HG03280 (cell line): Measurements from ENCODE around the gene TAOK3.

Experiments
- ATAC-seq: cut with Tn5 transposase; IDR thresholded peaks from one replicate; pipeline ENCODE4 v1.9.1; 2021; ENCODE audit warnings: mild to moderate bottlenecking, moderate library complexity; ENCODE audit not compliant: unreplicated experiment

TAOK3 gene

DNA sequence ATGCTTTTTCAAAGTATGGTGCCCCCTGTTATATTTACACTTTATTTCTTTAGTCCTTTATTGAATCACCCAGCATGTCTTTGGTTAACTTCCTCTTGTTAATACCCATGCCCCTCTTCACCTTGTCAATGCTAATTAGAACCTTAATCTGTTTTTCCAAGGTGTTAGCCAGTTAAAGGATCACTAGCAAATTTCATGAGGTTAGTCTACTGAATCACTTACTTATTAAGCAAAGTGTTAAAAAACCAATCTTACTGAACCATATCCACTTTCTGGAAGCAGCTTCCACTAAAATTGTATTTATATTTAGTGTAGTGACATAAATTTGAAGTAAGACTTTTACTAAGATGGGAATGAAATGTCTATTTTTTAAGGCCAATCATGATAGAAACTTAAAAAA lies 27.9 kb downstream of the TAOK3 start:
- ATAC-seq, result no peak

DNA sequence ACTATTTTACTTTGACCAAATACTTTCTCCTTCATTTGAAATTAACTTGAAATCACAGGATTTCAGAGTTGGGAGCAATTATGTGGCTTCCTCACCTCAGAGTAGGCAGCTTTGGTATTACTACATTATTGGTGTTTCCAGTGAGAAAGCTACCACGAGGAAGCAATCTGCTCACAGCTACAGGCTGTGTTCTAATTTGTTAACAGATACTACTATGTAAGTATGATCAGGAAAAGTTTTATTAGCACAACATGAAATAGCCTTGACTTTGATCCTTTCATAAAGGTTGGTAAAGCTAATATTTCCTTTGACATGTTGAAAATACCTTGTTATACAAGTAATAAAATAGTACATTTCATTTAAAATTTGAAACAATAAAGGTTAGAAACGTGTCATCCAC lies 30.6 kb downstream of the TAOK3 start:
- ATAC-seq, result no peak

DNA sequence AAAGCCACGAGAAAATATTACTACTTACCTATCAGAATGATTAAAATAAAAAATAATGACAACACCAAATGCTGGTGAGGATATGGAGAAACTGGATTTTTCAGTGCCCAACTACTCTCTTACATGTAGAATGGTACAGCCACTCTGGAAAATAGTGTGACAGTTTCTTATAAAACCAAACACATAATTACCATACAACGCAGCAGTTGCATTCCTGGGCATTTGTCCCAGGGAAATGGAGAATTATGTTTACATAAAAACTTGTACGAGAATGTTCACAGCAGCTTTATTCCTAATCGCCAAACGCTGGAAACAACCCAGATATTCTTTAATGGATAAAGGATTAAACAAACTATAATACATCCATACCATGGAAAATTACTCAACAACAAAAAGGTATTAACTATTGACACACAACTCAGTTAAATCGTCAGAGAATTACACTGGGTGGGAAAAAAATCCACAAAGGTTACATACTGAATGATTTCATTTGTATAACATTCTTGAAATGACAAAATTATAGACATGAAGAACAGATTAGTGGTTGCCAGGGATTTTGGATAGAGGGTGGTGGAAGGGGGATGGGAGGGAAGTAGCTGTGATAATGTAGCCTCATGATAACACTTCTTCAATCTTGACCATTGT lies 35.4 kb downstream of the TAOK3 start:
- ATAC-seq, result no peak

DNA sequence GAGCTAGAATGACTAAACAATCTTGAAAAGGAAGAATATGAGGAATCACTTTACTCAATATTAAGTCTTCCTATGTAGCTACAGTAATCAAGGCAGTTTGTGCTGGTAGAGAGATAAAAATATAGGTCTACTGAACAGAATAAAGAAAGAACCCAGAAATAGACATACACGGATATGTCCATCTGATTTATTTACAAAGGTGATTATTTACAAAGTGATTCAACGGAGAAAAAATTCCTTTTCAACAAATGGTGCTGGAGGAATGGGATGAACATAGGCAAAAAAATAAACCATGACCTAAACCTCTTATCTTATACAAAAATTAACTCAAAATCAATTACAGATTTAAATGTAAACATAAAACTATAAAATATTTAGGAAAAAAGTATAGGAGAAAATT lies 36.6 kb downstream of the TAOK3 start:
- ATAC-seq, result no peak

DNA sequence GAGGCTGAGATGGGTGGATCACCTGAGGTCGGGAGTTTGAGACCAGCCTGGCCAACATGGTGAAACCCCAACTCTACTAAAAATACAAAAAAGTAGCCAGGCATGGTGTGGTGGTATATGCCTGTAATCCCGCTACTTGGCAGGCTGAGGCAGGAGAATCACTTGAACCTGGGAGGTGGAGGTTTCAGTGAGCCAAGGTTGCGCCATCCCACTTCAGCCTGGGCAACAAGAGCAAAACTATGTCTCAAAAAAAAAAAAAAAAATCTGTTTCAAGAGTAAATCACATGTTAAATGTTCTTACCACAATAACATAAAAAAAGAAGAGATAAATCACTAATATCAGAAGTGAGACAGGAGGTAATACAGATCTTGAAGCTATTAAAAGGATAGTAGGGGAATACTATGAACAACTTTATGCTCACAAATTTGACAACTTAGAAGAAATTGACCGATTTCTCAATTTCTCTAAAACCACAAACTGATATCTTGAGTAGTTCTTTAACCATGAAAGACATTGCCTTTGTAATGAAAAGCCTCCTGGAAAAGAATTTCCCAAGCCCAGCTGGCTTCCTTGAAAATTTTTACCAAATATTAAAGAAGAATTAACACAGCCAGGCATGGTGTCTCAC lies 37.7 kb downstream of the TAOK3 start:
- no peak for ATAC-seq

DNA sequence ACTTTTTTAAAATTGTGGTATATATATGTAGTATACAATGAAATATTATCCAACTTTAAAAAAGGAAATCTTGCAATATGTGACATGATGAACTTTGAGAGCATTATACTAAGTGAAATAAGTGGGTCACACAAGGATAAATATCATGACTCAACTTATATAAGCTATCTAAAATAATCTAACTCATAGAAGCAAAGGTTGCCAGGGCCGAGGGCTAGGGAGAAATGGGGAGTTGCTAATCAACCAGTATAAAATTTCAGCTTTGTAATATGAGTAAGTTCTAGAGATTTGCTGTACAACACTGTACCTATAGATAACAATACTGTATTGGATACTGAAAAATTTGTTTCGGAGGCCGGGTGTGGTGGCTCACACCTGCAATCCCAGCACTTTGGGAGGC lies 38.5 kb downstream of the TAOK3 start:
- no peak for ATAC-seq

DNA sequence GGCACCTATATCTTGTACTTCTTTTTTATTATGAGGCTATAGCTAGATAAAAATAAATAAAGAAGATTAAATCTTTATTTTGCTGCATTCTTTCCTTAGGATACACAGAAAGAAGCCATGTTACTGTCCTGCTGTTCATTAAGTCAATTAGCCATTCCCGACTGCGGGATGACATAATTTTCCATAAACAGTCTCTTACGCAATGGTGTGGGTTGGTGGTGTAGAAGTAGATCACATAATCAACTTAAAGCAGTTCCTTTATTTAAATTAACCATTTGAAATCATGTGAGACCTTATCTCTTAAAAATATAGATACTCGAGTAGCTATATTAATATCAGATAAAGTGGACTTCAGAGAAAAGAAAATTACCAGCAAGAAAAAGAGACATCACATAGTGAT lies 40.2 kb downstream of the TAOK3 start:
- ATAC-seq, result no peak

DNA sequence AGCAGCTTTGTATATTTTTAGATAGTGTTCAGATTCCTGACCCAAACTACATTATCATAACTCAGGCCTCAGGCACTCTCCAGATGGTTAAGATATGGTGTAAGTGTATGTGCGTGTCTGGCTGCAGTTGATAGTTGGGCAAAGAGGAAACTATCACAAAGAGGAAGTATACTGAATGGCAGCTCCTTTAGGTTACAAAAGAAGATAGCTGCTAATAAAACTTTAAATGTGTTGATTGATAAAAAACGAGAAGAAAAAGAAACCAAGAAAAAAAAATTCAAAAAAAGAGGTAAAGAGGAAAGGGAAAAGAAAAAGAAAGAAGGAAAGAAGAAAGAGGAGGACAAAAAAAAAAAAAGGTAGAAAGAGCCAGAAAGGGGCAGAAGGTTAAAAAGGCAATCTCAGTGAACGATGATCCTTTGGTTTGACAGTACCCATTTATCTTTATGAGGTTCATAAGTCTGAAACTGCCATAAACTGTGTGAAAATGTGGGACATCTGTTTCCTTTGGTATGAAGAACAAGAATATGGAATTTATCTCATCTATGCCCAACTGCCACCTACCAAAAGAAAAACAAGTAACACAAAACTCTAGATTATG lies 42.2 kb downstream of the TAOK3 start:
- peak; percentile 63 for ATAC-seq

DNA sequence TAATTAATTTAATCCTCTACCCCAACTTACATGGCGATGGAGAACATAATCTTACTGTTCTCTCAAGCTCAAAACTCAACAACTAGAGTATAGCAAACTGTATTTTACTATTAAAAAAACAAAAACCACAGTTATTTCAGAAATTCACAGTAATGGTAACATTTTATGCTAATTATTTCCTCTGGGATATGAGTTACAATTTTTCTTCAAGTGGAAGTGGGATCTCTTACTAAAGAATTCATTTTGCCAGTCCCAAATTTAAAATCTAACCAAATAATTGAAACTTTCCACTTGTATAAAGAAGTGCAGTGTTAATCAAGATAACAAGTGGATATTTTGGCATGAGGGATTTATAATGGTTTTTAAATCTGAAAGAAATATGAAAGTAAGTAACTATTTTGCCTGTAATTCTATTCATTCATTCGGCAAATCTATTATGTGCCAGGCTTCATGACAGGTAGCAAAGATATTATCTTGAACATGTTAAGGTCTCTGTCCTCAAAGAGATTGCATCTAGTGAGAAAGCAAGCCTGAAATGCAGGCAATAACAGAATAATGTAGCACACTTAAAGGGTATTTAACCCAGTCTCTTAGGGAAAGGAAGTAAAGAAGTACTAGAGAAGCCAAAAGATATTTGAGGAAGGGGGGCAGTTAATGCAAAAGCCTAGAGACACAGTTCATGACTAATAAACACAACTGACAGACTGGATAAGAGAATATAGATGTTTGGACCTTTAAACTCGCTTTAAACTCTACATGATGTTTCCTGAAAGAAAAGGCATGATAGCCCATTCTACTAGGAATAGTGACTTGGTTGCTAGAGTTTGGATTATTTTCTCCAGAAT lies 44.0 kb downstream of the TAOK3 start:
- no peak for ATAC-seq

DNA sequence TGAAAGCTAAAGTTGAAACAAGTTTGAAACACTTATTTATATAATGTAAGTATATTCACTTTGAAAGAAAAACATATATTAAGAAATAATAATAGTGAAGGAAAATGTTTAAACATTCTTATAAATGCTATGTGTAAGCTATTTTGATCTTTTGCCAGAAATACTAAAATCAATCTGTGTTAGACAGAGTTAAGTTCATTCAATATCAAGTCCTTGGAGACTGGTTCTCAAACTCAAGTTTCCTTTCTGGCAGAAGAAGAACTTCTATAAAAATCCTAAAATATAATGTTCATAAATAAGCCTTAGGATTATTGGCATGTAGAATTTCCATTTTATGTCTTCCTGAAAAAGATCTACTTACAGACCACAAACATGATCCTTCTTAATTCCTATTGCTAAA lies 45.3 kb downstream of the TAOK3 start:
- ATAC-seq, result no peak

DNA sequence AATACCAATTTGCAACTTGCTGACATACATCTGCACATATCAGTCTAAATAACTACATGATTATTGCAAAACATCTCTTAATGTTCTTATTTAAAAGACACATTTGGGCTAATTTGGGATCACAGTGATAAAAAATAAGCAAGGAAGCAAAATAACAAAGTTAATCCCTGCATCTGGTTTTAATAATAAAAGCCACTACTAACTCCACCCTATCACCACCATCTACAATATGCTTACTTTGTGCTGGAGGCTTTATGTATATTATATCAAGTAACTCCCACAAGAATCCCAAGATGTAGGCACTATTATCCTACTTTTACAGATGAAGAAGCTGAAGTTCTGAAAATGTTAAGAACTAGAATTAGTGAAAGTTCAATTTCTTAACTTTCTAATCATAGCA lies 45.7 kb downstream of the TAOK3 start:
- ATAC-seq, result no peak

DNA sequence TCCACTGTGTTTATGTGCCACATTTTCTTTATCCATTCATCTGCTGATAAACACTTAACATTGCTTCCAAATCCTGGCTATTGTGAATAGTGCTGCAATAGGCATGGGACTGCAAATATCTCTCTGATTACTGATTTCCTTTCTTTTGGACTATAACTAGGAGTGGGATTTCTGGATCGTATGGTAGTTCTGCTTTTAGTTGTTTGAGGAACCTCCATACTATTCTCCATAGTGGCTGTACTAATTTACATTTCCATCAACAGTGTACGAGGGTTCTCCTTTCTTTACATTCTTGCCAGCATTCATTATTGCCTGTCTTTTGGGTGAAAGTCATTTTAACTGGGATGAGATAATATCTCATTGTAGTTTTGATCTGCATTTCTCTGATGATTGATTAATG lies 47.6 kb downstream of the TAOK3 start:
- no peak for ATAC-seq

DNA sequence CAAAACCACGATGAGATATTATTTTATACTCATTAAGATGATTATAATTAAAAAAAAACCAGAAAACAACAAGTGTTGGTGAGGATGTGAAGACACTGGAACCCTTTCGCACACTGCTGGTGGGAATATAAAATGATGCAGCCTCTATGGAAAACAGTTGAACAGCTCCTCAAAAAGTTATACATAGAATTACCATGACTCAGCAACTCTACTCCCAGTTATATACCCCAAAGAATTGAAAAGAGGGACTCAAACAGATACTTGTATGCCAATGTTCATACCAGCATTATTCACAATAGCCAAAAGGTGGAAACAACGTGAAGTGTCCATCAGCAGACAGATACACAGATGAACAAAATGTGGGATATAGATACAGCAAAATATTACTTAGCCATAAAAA lies 53.1 kb downstream of the TAOK3 start:
- ATAC-seq, result no peak

DNA sequence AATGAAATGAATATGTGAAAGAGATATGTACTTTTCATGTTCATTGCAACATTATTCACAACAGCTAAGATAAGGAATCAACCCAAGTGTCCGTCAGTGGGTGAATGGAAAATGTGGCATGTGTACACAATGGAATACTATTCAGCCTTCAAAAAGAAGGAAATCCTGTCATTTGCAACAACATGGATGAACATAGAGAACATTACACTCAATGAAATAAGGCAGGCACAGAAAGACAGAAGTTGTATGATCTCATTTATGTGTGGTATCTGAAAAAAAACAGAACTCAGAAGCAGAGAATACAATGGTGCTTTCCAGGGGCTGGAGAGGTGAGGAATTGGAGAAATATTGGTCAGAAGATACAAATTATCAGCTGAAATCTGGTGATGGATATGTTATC lies 54.0 kb downstream of the TAOK3 start:
- no peak for ATAC-seq

DNA sequence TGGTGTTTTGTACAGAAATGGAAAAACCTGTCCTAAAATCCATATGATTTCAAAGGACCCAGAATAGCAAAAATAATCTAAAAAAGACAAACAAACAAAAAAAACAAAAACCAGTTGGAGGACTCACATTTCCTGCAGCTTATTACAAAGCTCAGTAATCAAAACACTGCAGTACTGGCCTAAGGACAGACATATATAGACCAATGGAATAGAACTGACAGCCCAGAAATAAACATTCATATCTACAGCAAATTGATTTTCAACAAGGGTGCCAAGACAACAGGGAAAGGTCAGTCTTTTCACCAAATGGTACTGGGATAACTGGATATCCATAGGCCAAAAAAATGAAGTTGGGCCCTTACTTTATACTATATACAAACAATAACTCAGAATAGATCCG lies 55.0 kb downstream of the TAOK3 start:
- no peak for ATAC-seq

DNA sequence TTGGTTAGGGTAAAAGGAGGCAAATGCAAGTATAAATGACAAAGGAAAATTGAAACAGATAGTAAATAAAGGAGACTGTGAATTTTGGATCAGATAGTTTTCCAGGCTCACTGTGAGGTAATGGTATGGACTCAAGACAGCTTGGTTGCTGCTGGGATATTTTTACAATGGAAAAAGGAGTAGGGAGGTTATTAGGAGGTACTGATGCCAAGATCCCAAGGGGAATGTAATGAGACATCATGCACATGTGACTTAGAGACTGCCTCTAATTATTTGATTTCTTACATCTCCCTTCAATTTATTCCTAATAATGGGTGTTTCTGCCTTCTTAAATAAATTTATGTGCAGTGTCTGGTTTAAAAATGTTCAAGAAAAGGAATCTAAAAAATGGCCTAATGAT lies 56.9 kb downstream of the TAOK3 start:
- no peak for ATAC-seq

DNA sequence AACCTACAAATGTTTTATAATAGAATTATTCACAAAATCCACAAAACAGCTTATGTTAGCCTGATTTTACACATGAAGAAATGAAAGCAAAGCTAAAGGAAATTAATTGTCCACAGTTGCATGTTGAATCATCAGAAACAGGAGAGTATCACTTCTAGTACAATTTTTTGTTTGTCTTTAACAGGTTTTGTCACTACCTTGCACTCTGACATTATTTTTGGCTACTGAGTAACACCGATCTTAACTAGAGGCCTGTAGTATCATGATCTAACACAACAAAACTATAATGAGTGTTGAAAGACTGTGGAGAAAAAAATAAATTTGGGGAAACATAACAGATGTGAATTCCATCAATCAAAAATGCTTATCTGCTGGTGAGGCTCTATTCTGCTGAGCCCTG lies 60.1 kb downstream of the TAOK3 start:
- peak; percentile 57 for ATAC-seq

DNA sequence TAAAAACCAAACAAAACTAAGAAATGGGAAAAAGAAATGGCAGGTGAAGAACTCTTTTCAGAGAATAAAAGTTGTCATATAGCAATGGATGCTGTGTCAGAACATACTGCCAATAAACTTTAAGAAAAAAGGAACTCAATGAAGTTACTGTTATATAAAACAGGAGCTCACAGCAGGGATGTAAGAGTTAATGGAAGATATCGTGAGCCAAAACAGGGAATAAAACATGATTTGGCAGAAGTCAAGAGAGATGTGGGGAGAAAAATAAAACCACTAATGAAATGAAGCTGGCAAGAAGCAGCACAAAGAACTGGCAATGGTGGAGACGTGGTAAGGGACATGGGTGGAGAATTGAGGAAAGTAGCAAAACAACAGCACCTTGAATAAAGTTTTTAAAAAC lies 61.0 kb downstream of the TAOK3 start:
- no peak for ATAC-seq

DNA sequence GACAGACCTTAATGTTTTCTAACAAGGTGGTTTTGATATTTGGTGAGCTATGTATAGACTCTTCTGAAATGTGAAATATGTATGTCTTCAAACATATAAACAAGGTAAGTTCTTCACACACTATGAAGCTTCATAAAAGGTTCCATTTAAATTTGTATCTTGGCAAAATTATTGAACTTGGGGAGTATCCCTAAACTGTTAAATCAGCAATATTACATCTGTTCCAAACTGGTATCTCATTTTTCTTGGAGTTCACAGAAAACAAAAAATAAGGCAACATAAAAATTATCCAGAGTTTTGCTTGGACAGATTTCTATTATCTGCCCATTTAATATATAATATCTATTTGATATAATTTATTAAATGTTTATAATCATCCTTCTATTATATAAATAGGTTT lies 62.4 kb downstream of the TAOK3 start:
- no peak for ATAC-seq

DNA sequence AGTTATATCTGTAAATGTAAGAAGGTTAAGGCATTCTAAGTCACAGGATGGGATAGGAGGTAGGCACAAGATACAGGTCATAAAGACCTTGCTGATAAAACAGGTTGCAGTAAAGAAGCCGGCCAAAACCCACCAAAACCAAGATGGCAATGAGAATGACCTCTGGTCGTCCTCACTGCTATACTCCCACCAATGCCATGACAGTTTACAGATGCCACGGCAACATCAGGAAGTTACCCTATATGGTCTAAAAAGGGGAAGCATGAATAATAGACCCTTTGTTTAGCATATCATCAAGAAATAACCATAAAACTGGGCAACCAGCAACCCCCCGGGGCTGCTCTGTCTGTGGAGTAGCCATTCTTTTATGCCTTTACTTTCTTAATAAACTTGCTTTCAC lies 64.7 kb downstream of the TAOK3 start:
- peak; percentile 8 for ATAC-seq

DNA sequence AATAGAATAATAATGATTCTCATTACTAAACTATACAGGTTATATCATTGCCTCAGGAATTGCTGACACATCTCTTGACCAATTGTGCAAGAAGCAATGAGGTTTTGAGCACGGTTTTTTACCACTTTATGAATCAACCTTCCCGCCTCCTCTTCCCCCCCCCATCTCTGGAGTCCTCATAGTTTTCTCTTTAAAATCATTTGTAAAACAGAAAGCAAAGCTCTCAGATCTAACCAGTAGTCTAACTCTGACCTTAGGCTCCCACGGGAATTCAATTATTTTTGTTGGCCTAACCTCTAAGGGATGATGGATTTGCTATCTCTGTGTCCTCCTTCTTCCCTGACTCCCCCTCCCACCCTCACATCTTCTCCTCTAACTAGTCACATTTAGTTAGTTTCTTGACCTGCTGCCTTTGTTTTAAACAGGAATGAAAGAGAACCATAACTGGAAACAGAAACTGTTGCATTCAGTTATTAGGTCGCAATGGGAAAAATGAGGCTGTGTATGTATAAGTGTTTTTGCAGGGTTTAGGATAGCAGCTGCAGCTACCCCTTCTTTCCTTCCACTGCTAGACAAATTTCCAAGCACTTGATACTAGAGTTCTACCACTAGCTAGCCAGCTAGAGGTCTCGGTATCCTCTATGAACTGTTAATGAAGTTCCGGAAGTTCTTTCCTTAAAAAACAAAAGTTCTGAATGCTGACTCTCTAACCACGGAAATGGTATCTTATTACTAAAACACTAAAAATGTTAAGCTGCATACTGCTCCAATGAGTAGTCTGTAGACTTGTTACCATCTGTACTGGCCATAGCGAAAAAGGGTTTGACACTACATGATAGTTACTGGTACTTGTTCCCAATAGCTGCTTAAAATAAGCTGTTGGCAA lies 65.4 kb downstream of the TAOK3 start:
- ATAC-seq, result peak; percentile 48
